ENCODE results near the gene STK39.
"Not testable (repeated sequence)": the region's sequence is repeated elsewhere in the genome, so short reads cannot be mapped to it uniquely, and the experiment has no call there.

The STK39 gene

GRCh38 chr2:168247341-168248261, at the start of gene STK39:
STK39 (minus strand) TSS chr2:168247595; CDS start chr2:168247435, 160 bp downstream.
- peak; percentile 47 for DNase-seq (ENCODE audit: low read depth)

- DNase-seq (ENCODE audit: low read depth): no peak
Measured at GRCh38 chr2:168295051-168295450, 47.7 kb upstream of the STK39 start.

DNA sequence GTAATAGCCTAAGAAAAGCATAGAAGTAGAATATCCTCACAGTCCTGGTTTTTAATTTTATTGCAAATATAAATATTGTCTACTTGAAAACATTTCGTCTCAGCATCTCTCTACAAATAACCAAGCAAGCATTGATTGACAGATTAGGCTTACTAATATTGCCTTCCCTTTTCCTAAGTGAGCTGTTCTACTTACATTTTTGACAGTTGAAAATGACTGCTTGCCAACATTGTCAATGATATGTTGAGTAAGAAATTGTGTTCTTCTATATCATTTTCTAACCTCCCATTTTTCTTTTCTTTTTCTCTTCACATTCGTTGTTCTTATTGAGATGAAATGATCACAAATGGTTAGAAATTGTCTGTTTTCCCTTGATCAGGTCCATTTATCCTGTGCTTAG, 47.0 kb upstream of the STK39 start:
- no peak for DNase-seq (ENCODE audit: low read depth)

DNA sequence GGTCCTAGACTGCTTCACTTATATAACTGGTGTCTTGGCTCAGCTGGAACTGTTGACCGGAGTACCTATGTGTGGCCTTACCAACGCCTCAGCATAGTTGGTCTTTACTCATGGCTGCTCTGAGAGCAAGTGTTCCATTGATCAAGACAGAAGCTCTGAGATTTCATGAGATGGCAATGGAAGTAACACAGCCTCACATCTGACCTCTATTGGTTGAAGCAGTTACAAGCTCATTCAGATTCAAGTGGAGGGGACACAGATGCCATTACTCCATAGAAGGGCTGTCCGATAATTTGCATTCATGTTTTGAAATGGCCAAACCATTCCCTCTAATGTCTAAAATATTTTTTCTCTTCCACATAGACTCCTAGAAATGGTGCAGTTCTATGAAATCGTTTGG, 46.4 kb upstream of the STK39 start:
- DNase-seq (ENCODE audit: low read depth): no peak

DNA sequence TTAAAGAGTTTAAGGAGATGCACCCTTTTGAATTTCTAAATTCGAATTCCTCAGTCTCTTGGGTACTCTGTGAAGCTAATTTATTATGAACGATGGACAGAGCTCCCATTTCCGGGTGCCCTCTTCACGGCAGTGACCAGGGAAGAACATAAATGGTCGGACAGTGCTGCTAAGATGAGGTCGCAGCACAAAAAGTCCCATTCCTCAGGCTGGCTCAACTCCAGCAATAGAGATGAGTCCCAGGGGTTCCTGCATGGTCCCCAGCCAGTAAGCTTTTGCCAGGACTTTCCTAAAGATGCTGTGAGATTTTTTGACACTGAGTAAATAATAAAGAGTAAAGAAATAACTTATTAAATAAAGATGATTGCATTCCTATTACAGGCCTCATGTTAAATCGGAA, 43.0 kb upstream of the STK39 start:
- DNase-seq (ENCODE audit: low read depth): no peak

- no peak for DNase-seq (ENCODE audit: low read depth)
Measured at GRCh38 chr2:168289880-168290279, 42.5 kb upstream of the STK39 start.

- no peak for DNase-seq (ENCODE audit: low read depth)
Measured at GRCh38 chr2:168286535-168286934, 39.1 kb upstream of the STK39 start.

DNA sequence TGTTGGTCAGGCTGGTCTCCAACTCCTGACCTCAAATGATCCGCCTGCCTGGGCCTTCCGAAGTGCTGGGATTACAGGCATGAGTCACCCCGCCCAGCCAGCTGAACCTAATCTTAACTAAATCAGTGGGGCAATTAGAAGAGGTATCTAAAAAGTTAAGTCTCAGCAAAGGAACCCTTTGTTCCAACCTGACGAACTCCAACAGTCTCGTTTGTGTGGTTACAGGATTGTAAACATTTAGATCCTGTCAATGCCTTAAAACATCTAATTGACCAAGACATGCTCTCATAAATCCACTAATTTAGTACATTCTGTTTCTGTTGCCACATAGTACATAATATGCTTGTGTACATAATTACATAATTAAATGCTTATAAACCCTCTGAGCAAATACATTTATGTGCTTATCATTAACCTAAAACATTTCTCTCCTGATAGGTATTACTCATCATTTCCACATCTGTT, 31.1 kb upstream of the STK39 start:
- DNase-seq (ENCODE audit: low read depth): peak; percentile 27

DNA sequence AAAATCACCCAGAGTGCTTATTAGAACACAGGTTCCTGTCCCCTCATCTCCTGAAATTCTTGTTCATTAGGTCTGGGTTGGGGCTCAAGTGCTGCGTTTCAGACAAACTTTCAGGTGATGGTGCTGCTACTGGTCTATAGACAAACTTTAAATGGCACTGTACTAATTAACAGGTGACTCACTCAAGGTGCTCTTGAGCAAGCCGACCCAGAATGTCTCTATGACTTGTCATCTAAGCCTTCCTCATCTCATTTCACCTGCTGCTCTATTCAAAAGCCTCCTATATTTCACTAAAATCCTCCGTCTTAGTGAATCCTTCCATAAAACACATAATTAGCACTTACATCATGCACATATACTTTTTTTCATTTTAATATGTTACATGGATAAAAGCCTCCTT, 29.9 kb upstream of the STK39 start:
- DNase-seq (ENCODE audit: low read depth): no peak

- DNase-seq (ENCODE audit: low read depth): no peak
Measured at GRCh38 chr2:168272225-168272624, 24.8 kb upstream of the STK39 start.

GRCh38 chr2:168262926-168263325, 15.5 kb upstream of the STK39 start:
- not testable (repeated sequence) for DNase-seq (ENCODE audit: low read depth)

DNA sequence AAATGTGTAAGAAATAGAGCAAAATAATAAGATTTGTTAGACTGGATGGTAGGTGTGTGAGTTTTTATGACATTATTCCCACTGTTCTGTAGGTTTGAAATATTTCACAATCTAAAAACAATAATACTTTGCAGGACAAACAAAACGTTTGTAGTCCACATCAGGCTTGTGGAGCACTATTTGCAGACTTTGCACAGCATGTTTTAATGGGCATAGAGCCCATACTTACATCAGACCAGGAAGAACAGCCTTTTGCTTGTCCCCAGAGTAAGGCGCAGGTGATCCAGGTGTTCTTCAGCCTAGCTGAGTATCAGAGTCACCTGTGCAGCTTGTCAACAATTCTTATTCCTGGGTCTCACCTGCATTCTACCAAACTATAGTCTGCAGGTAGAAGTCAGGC, 9.1 kb upstream of the STK39 start:
- no peak for DNase-seq (ENCODE audit: low read depth)

GRCh38 chr2:168255866-168256265, 8.5 kb upstream of the STK39 start:
- no peak for DNase-seq (ENCODE audit: low read depth)

DNA sequence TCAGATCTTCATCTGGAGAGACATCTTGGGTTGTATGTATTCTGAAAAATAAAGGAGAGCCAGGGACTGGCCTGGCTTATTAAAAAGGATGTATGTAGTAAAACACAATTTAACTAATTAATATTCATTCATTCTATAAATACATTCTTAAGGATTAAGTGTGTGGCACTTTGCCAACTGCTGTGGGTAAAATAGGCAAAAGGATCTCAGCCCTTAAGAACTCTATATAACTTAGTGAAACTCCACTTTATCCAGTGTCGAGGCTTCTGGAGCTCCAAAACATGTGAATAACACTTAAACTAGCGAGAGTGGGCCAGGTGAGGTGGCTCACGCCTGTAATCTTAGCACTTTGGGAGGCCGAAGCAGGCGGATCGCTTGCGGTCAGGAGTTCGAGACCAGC, 7.7 kb upstream of the STK39 start:
- DNase-seq (ENCODE audit: low read depth): no peak

DNA sequence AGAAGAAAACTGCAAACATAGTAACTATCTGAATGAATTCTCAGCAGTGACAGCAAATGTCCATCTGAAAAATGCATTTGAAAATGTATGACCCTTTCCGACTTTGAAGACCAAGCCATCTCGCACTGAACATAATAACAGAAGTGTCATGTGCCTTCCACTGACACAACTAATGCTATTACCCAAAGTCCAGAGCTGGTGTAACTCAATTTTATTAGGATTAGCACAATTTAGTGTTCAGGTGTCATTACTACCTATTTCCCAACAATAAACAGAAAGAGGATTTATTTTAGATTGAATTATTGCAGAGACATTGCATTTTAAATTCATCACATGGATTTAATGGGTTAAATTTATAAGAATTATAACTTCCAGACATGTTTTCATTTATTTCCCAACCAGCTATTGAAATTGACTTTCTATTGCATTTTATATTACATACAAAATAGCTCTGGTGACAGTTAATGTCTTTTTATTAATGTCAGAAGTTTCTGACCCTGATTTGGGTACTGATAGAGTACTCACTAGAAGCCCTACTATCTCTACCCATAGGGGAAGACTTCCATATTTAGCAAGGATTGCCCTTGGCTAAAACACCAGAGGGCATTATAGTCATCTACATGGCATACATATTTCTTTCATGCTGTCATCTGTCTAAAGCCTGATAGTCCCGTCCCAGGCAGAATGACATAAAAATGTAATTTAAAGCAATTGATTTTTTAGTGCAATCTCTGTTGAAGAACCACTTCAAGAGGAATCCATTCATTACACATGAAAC, 7.0 kb upstream of the STK39 start:
- no peak for DNase-seq (ENCODE audit: low read depth)

- DNase-seq (ENCODE audit: low read depth): no peak
Measured at GRCh38 chr2:168253379-168253778, 6.0 kb upstream of the STK39 start.

DNA sequence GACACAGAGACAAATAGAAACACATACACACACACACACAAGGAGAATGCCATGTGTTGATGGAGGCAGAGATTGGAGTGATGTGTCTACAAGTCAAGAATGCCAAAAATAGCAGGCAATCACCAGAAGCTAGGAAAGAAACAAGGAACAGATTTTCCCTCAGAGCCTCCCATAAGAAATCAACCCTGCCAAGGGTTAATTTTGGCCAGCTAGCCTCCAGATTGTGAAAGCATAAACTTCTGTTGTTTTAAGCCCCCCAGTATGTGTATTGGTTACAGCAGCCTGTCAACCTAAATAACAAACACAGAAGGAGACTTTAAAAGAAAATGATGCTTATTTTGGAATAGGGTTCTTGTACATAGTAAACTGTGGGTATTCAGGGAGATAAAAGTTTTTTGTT, 5.6 kb upstream of the STK39 start:
- no peak for DNase-seq (ENCODE audit: low read depth)

- peak; percentile 17 for DNase-seq (ENCODE audit: low read depth)
Measured at GRCh38 chr2:168246483-168247340, 683 bp downstream of the STK39 start.

DNA sequence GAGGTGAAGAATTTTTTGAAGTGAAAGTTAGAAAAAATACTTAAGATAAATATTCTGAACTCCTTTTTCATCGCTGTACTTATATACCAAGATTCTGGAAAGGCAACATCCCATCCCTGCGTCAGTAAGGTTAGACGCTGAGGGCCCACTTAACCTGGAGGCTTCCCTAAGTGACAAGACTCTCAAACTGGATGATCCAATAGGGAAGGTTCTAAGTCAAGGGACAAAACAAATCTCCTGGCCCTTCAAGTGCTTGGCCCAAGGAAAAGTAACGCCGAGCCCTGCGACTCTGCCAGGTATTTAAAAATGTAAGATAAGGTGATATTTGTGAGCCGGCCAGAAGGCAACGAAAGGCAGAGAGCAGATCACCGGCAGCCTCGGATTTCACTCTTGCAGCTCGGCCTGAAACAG, 1.3 kb downstream of the STK39 start:
- no peak for DNase-seq (ENCODE audit: low read depth)

GRCh38 chr2:168245074-168245825, 2.1 kb downstream of the STK39 start:
- DNase-seq (ENCODE audit: low read depth): no peak

- DNase-seq (ENCODE audit: low read depth): no peak
Measured at GRCh38 chr2:168244318-168244717, 3.1 kb downstream of the STK39 start.

Measured in GM04504 (cell line).